ENCODE measurements around the gene ZNF266.

Gene ZNF266

GRCh38 chr19:9407827-9408226, 27.5 kb downstream of the ZNF266 start:
- H3K4me3 ChIP-seq (ENCODE audit: low read length) = no peak overlapping the region
- no peak for TF ChIP-seq CTCF (conservative IDR thresholded peaks at IDR 0.05; ENCODE audit: low read depth, low read length)
- no peak for DNase-seq (ENCODE audit: low read depth)

GRCh38 chr19:9406798-9407352, 28.5 kb downstream of the ZNF266 start:
- TF ChIP-seq CTCF (conservative IDR thresholded peaks at IDR 0.05; ENCODE audit: low read depth, low read length) = no peak
- peak; percentile 26 for DNase-seq (ENCODE audit: low read depth)
- H3K4me3 ChIP-seq (ENCODE audit: low read length) = peak overlapping the region; percentile 71

GRCh38 chr19:9381361-9381785, 54.0 kb downstream of the ZNF266 start:
- no peak for TF ChIP-seq CTCF (conservative IDR thresholded peaks at IDR 0.05; ENCODE audit: low read depth, low read length)
- H3K4me3 ChIP-seq (ENCODE audit: low read length) = no peak overlapping the region
- DNase-seq (ENCODE audit: low read depth) = no peak

- no peak for DNase-seq (ENCODE audit: low read depth)
- no peak overlapping the region for H3K4me3 ChIP-seq (ENCODE audit: low read length)
- TF ChIP-seq CTCF (conservative IDR thresholded peaks at IDR 0.05; ENCODE audit: low read depth, low read length) = no peak
These were observed 64.4 kb downstream of the ZNF266 start for GRCh38 chr19:9370738-9371619.

GRCh38 chr19:9362905-9363304, 72.5 kb downstream of the ZNF266 start, which contains the start of gene ZNF177:
Gene ZNF177, plus strand, starts transcription at chr19:9363013. Its CDS starts 15,299 bp downstream, at chr19:9378312.
- no peak for DNase-seq (ENCODE audit: low read depth)
- TF ChIP-seq CTCF (conservative IDR thresholded peaks at IDR 0.05; ENCODE audit: low read depth, low read length) = no peak
- H3K4me3 ChIP-seq (ENCODE audit: low read length) = peak within 1 kb of the TSS; percentile 51

All from retinal pigment epithelial cell (primary cell).